ENCODE results near the gene DAP3.
A peak's percentile ranks its signal among the peaks of the same experiment; 100 is the strongest.

DAP3 gene

DNA sequence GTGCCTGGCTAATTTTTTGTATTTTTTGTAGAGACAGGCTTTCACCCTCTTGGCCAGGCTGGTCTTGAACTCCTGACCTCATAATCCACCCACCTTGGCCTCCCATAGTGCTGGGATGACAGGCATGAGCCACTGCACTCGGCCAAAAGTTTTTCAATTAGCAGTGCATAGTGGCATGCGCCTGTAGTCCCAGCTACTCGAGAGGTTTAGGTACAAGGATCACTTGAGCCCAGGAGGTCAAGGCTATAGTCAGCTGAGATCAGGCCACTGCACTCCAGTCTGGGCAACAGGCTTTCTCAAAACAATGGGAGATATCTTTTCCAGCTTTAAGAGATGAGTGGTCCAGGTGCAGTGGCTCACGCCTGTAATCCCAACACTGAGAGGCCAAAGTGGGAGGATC lies 30.8 kb downstream of the DAP3 start:
- ChIA-PET CTCF (no interaction called here), POLR2A (no interaction called here)
- H3K4me3 ChIP-seq (ENCODE audit: low read depth, low read length), result no peak overlapping the region
- H3K4me1 ChIP-seq (ENCODE audit: control insufficient read depth, insufficient read depth, low read length), result no peaks in the 10 kb centered on the region
- TF ChIP-seq ZNF341 (tag by site-specific recombination; IDR thresholded peaks at IDR 0.05; ENCODE audit: low read depth) (no peak), TCF7L2 (IDR thresholded peaks at IDR 0.05; ENCODE audit: borderline replicate concordance, low read depth, low read length) (no peak), ZNF549 (tag by site-specific recombination; IDR thresholded peaks at IDR 0.05) (no peak), IKZF3 (tag by site-specific recombination; IDR thresholded peaks at IDR 0.05) (no peak), FEZF1 (tag by site-specific recombination; IDR thresholded peaks at IDR 0.05) (no peak), GLIS2 (tag by site-specific recombination; IDR thresholded peaks at IDR 0.05) (no peak), HOXD13 (CRISPR knock-in tag; IDR thresholded peaks at IDR 0.05; ENCODE audit: borderline replicate concordance) (no peak), ZNF10 (tag by site-specific recombination; IDR thresholded peaks at IDR 0.05) (no peak), ZNF792 (tag by site-specific recombination; IDR thresholded peaks at IDR 0.05) (no peak), ZNF157 (tag by site-specific recombination; IDR thresholded peaks at IDR 0.05) (no peak), HOXA7 (CRISPR knock-in tag; IDR thresholded peaks at IDR 0.05; ENCODE audit: borderline replicate concordance) (no peak)
- TF ChIP-seq, protein P1, sequence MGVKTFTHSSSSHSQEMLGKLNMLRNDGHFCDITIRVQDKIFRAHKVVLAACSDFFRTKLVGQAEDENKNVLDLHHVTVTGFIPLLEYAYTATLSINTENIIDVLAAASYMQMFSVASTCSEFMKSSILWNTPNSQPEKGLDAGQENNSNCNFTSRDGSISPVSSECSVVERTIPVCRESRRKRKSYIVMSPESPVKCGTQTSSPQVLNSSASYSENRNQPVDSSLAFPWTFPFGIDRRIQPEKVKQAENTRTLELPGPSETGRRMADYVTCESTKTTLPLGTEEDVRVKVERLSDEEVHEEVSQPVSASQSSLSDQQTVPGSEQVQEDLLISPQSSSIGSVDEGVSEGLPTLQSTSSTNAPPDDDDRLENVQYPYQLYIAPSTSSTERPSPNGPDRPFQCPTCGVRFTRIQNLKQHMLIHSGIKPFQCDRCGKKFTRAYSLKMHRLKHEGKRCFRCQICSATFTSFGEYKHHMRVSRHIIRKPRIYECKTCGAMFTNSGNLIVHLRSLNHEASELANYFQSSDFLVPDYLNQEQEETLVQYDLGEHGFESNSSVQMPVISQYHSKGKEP (tag by site-specific recombination; IDR thresholded peaks at IDR 0.05), result no peak
- TF ChIP-seq, protein P2, sequence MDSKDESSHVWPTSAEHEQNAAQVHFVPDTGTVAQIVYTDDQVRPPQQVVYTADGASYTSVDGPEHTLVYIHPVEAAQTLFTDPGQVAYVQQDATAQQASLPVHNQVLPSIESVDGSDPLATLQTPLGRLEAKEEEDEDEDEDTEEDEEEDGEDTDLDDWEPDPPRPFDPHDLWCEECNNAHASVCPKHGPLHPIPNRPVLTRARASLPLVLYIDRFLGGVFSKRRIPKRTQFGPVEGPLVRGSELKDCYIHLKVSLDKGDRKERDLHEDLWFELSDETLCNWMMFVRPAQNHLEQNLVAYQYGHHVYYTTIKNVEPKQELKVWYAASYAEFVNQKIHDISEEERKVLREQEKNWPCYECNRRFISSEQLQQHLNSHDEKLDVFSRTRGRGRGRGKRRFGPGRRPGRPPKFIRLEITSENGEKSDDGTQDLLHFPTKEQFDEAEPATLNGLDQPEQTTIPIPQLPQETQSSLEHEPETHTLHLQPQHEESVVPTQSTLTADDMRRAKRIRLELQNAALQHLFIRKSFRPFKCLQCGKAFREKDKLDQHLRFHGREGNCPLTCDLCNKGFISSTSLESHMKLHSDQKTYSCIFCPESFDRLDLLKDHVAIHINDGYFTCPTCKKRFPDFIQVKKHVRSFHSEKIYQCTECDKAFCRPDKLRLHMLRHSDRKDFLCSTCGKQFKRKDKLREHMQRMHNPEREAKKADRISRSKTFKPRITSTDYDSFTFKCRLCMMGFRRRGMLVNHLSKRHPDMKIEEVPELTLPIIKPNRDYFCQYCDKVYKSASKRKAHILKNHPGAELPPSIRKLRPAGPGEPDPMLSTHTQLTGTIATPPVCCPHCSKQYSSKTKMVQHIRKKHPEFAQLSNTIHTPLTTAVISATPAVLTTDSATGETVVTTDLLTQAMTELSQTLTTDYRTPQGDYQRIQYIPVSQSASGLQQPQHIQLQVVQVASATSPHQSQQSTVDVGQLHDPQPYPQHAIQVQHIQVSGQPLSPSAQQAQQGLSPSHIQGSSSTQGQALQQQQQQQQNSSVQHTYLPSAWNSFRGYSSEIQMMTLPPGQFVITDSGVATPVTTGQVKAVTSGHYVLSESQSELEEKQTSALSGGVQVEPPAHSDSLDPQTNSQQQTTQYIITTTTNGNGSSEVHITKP (tag by site-specific recombination; IDR thresholded peaks at IDR 0.05), result no peak
- H3K27ac ChIP-seq (ENCODE audit: extremely low read depth, low read depth, low read length), result no peak overlapping the region
- no peaks in the 10 kb centered on the region for H3K9me3 ChIP-seq (ENCODE audit: control insufficient read depth, insufficient read depth, low read depth, low read length)
- peaks cover 16 to 48% of the 10 kb centered on the region in 2 experiments for H3K36me3 ChIP-seq (ENCODE audit: control insufficient read depth in 2 of 2, insufficient read depth in 1 of 2, low read length in 2 of 2)

DNA sequence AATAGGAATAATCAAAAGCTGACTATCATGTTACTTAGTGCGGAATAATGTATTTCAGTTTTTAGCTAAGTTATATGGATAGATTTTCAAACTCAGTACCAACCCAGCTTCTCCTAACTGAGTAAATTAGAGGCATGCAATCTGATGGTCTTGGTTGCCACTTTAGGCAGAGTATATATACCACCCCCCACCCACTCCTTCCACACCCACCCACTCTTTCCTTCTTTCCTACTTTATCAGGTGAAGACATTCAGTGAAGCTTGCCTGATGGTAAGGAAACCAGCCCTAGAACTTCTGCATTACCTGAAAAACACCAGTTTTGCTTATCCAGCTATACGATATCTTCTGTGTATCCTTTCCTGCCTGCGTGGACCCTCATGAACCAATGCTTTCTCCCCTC lies 36.3 kb downstream of the DAP3 start:
- POLR2A ChIA-PET, result interaction anchor here (1.3 kb wide), 1 partner anchor 20 kb away, joined by 4 read pairs; no protein-coding TSS in a partner anchor
- TF ChIP-seq ZNF311 (tag by site-specific recombination; IDR thresholded peaks at IDR 0.05; ENCODE audit: borderline replicate concordance) (no peak), ZNF549 (tag by site-specific recombination; IDR thresholded peaks at IDR 0.05) (no peak), ZNF530 (tag by site-specific recombination; IDR thresholded peaks at IDR 0.05; ENCODE audit: low read depth) (no peak), IKZF3 (tag by site-specific recombination; IDR thresholded peaks at IDR 0.05) (no peak), ZFHX2 (tag by site-specific recombination; conservative IDR thresholded peaks at IDR 0.05) (peak; percentile 51), ZNF184 (tag by site-specific recombination; IDR thresholded peaks at IDR 0.05) (no peak), ZNF157 (tag by site-specific recombination; IDR thresholded peaks at IDR 0.05) (no peak), ZNF510 (tag by site-specific recombination; IDR thresholded peaks at IDR 0.05; ENCODE audit: insufficient replicate concordance) (no peak), ZNF10 (tag by site-specific recombination; IDR thresholded peaks at IDR 0.05) (peak; percentile 35; the same call in 1 of the 2 replicates), EGR2 (tag by site-specific recombination; IDR thresholded peaks at IDR 0.05; ENCODE audit: low read depth) (peak; percentile 57)
- TF ChIP-seq, protein P3, sequence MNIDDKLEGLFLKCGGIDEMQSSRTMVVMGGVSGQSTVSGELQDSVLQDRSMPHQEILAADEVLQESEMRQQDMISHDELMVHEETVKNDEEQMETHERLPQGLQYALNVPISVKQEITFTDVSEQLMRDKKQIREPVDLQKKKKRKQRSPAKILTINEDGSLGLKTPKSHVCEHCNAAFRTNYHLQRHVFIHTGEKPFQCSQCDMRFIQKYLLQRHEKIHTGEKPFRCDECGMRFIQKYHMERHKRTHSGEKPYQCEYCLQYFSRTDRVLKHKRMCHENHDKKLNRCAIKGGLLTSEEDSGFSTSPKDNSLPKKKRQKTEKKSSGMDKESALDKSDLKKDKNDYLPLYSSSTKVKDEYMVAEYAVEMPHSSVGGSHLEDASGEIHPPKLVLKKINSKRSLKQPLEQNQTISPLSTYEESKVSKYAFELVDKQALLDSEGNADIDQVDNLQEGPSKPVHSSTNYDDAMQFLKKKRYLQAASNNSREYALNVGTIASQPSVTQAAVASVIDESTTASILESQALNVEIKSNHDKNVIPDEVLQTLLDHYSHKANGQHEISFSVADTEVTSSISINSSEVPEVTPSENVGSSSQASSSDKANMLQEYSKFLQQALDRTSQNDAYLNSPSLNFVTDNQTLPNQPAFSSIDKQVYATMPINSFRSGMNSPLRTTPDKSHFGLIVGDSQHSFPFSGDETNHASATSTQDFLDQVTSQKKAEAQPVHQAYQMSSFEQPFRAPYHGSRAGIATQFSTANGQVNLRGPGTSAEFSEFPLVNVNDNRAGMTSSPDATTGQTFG (tag by site-specific recombination; IDR thresholded peaks at IDR 0.05; ENCODE audit: borderline replicate concordance), result no peak
- H3K36me3 ChIP-seq (ENCODE audit: control insufficient read depth in 2 of 2, insufficient read depth in 1 of 2, low read length in 2 of 2), result peaks cover 17 to 57% of the 10 kb centered on the region in 2 experiments
- H3K9me3 ChIP-seq (ENCODE audit: control insufficient read depth, insufficient read depth, low read depth, low read length), result no peaks in the 10 kb centered on the region
- H3K4me3 ChIP-seq (ENCODE audit: low read depth, low read length), result no peak overlapping the region
- no peaks in the 10 kb centered on the region for H3K4me1 ChIP-seq (ENCODE audit: control insufficient read depth, insufficient read depth, low read length)
- CTCF ChIA-PET, result no interaction called here
- H3K27ac ChIP-seq (ENCODE audit: extremely low read depth, low read depth, low read length), result no peak overlapping the region
